ENCODE measurements around the gene PKD2L2.

The PKD2L2 gene

DNA sequence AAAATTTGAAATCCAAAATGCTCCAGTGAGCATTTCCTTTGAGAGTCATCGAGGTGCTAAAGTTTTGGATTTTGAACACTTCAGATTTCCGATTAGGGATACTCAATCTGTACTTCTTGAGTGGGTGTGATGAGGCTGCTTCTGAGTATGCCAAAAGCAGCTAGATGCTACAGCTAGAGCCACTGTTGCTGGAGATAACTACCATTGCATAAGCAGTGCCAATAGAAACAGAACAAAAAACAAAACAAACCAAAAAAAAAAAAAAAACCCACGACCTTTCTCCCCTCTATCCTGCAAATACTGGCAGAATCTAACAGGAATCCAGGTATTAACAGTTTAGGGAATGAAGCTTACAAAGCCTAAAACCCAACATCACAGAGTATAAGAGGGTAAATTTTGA, 43.5 kb downstream of the PKD2L2 start:
- H3F3A ChIP-seq (ENCODE audit: insufficient read depth) = peaks cover 8% of the 10 kb centered on the region; the same call in 1 of the 2 replicates
- H3K4me2 ChIP-seq (ENCODE audit: low read depth, low read length, poor library complexity, severe bottlenecking) = no peak overlapping the region
- no peak for TF ChIP-seq CTCF (IDR thresholded peaks at IDR 0.05; ENCODE audit: insufficient read depth, low read length, poor library complexity, severe bottlenecking)
- no peak for TF ChIP-seq EZH2phosphoT487 (conservative IDR thresholded peaks at IDR 0.05; ENCODE audit: low read length)
- H3K36me3 ChIP-seq (ENCODE audit: low read length) = peaks cover 13% of the 10 kb centered on the region; the same call in 1 of the 2 replicates
- no peaks in the 10 kb centered on the region for H3K79me2 ChIP-seq (ENCODE audit: insufficient read depth, low read length)
- H2AFZ ChIP-seq (ENCODE audit: low read depth, low read length, severe bottlenecking) = no peak overlapping the region
- H3K9ac ChIP-seq (ENCODE audit: low read length) = no peak overlapping the region
- no peak overlapping the region for H3K27ac ChIP-seq (ENCODE audit: low read depth, low read length)
- no peaks in the 10 kb centered on the region for H4K20me1 ChIP-seq (ENCODE audit: low read depth, low read length)
- H3K27me3 ChIP-seq (ENCODE audit: low read length) = no peaks in the 10 kb centered on the region
- no peak overlapping the region for H3K4me3 ChIP-seq (ENCODE audit: insufficient read depth, low read length, poor library complexity, severe bottlenecking)
- no peaks in the 10 kb centered on the region for H3K9me2 ChIP-seq (replicated peaks; ENCODE audit: insufficient read depth, low read length)
- H3K9me3 ChIP-seq (ENCODE audit: insufficient read depth, low read length) = no peaks in the 10 kb centered on the region

DNA sequence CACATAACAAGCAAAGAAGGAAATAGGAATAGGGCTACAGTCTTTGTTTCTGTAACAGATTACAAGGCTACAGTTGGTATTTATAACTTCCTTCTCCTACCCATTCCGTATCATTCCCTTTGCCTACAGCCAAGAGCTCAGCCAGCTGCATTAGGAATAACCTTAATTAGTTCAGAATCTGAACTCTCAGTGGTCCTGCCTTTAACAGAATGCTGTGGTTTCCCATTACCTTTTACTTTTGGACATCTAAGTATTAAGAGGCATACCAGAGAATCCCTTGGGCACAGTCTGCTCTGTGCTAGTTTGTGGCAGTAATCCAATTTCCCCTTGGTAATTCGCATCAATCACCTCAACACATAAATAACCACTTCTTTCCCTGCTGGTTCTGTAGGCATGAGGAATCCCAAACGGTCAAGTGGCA, 44.2 kb downstream of the PKD2L2 start:
- peaks cover 18% of the 10 kb centered on the region; the same call in 1 of the 2 replicates for H3K36me3 ChIP-seq (ENCODE audit: low read length)
- no peak overlapping the region for H3K4me3 ChIP-seq (ENCODE audit: insufficient read depth, low read length, poor library complexity, severe bottlenecking)
- H2AFZ ChIP-seq (ENCODE audit: low read depth, low read length, severe bottlenecking) = no peak overlapping the region
- TF ChIP-seq EZH2phosphoT487 (conservative IDR thresholded peaks at IDR 0.05; ENCODE audit: low read length) (no peak), CTCF (IDR thresholded peaks at IDR 0.05; ENCODE audit: insufficient read depth, low read length, poor library complexity, severe bottlenecking) (no peak)
- H3F3A ChIP-seq (ENCODE audit: insufficient read depth) = peaks cover 8% of the 10 kb centered on the region; the same call in 1 of the 2 replicates
- H3K27me3 ChIP-seq (ENCODE audit: low read length) = no peaks in the 10 kb centered on the region
- no peak overlapping the region for H3K27ac ChIP-seq (ENCODE audit: low read depth, low read length)
- H4K20me1 ChIP-seq (ENCODE audit: low read depth, low read length) = no peaks in the 10 kb centered on the region
- H3K9ac ChIP-seq (ENCODE audit: low read length) = no peak overlapping the region
- H3K9me3 ChIP-seq (ENCODE audit: insufficient read depth, low read length) = no peaks in the 10 kb centered on the region
- no peak overlapping the region for H3K4me2 ChIP-seq (ENCODE audit: low read depth, low read length, poor library complexity, severe bottlenecking)
- H3K79me2 ChIP-seq (ENCODE audit: insufficient read depth, low read length) = no peaks in the 10 kb centered on the region
- no peaks in the 10 kb centered on the region for H3K9me2 ChIP-seq (replicated peaks; ENCODE audit: insufficient read depth, low read length)

GRCh38 chr5:137935190-137935589, 45.9 kb downstream of the PKD2L2 start:
- Histone ChIP-seq H3F3A (ENCODE audit: insufficient read depth) (peaks cover 8% of the 10 kb centered on the region; the same call in 1 of the 2 replicates), H2AFZ (ENCODE audit: low read depth, low read length, severe bottlenecking) (no peak overlapping the region), H3K9me3 (ENCODE audit: insufficient read depth, low read length) (no peaks in the 10 kb centered on the region), H3K9me2 (replicated peaks; ENCODE audit: insufficient read depth, low read length) (no peaks in the 10 kb centered on the region), H3K36me3 (ENCODE audit: low read length) (peaks cover 28% of the 10 kb centered on the region), H3K9ac (ENCODE audit: low read length) (no peak overlapping the region), H4K20me1 (ENCODE audit: low read depth, low read length) (no peaks in the 10 kb centered on the region), H3K4me3 (ENCODE audit: insufficient read depth, low read length, poor library complexity, severe bottlenecking) (no peak overlapping the region), H3K4me2 (ENCODE audit: low read depth, low read length, poor library complexity, severe bottlenecking) (no peak overlapping the region), H3K27ac (ENCODE audit: low read depth, low read length) (no peak overlapping the region), H3K79me2 (ENCODE audit: insufficient read depth, low read length) (no peaks in the 10 kb centered on the region), H3K27me3 (ENCODE audit: low read length) (no peaks in the 10 kb centered on the region)
- TF ChIP-seq CTCF (IDR thresholded peaks at IDR 0.05; ENCODE audit: insufficient read depth, low read length, poor library complexity, severe bottlenecking) = no peak
- no peak for TF ChIP-seq EZH2phosphoT487 (conservative IDR thresholded peaks at IDR 0.05; ENCODE audit: low read length)
